GM19023 (cell line): ENCODE measurements around the gene IL9.

Source experiments
- ATAC-seq: cut with Tn5 transposase; IDR thresholded peaks from one replicate; pipeline ENCODE4 v1.9.1; 2021; ENCODE audit warnings: mild to moderate bottlenecking, moderate library complexity; ENCODE audit not compliant: unreplicated experiment

IL9 gene

DNA sequence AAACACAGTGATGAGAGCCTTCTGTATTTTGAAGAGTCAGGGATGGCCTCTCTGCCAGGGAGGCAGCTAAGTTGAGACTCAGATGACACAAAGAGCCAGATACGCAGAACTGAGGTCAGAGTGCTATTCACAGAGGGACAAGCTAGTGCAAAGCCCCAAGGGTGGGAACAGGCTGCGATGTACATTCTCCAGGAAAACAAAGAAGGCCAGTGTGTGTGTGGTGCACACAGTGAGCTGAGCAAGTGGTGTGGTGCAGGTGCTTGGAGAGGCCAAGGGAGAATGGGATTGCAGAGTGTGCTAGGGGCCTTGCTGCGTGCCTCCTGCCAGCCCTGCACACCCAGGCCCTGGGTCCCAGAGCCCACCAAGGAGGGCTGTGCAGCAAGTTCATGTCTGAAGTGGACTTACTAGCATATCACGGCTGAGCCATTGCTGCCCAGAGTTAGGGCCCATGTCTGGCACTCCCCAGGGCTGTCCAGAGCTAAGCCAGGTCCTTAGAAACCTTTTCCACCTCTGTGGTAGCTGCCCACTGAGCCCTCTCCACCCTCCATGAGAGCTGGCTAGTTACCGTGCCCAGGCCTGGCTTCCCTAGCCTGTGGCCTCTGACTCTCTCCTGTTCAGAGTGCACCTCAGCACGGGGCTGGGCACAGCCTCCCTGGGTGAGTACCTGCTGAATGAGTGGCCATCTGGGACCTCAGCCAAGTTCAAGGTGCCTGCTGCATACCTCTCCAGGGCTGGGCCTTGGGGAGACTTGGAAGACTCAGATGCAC is 51.9 kb downstream of the IL9 start:
- no peak for ATAC-seq

DNA sequence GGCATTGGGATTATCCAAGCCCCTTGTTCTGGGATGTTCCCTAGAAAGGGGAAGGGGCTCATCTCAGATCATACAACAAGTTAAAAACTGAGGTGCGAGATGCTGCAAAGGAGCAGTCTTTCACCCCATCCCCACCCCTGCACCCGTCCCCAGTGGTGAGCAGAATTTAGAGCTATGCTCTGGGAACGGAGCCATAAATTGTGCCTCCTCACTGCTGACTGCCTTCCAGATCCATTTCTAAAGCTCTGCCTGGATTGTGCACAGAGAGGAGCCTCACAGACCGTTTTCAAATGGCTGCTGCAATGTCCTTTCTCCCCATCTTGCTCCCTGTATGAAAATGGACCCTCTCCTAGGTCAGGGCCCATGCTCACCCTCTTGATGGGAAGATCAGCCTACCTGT is 52.9 kb downstream of the IL9 start:
- no peak for ATAC-seq
